H9 (cell line): ENCODE measurements around the gene ATP1A3. TPM values are rescaled to one million over a fixed set of nuclear protein-coding genes. Genes with fewer than 3 reads are reported as not detected.

ENCODE experiments used
- DNase-seq: peaks from one replicate; pipeline ENCODE4 v3.0.0-alpha.2; 2017
- H2AFZ ChIP-seq: one replicate; pipeline ENCODE4 v1.6.1; 2013; ENCODE audit warnings: mild to moderate bottlenecking, low read length, control low read depth, moderate library complexity
- H2AK5ac ChIP-seq: 2 replicates; pipeline ENCODE4 v1.6.1; 2013; ENCODE audit warnings: low read length, control low read depth, mixed read lengths; ENCODE audit not compliant: insufficient read length
- H2BK120ac ChIP-seq: one replicate; pipeline ENCODE4 v1.6.1; 2013; ENCODE audit warnings: low read depth, mild to moderate bottlenecking, low read length, control low read depth, inconsistent platforms; ENCODE audit not compliant: poor library complexity, severe bottlenecking
- H2BK12ac ChIP-seq: 2 replicates; pipeline ENCODE4 v1.6.1; 2013; ENCODE audit warnings: low read length, control low read depth, mixed read lengths, low read depth; ENCODE audit not compliant: insufficient read length
- H2BK15ac ChIP-seq: 2 replicates; pipeline ENCODE4 v1.6.1; 2013; ENCODE audit warnings: low read depth, low read length, control low read depth
- H2BK20ac ChIP-seq: one replicate; pipeline ENCODE4 v1.6.1; 2013; ENCODE audit warnings: low read depth, mild to moderate bottlenecking, low read length, control low read depth, inconsistent platforms; ENCODE audit not compliant: poor library complexity, severe bottlenecking
- H2BK5ac ChIP-seq: 2 replicates; pipeline ENCODE4 v1.6.1; 2013; ENCODE audit warnings: low read length, control low read depth, mixed read lengths; ENCODE audit not compliant: insufficient read length
- H3K14ac ChIP-seq: 2 replicates; pipeline ENCODE4 v1.6.1; 2013; ENCODE audit warnings: low read length, control low read depth; ENCODE audit not compliant: insufficient read depth
- H3K18ac ChIP-seq: 2 replicates; pipeline ENCODE4 v1.6.1; 2013; ENCODE audit warnings: low read depth, mild to moderate bottlenecking, mixed read lengths, low read length, control low read depth; ENCODE audit not compliant: insufficient read length
- H3K23ac ChIP-seq: 2 replicates; pipeline ENCODE4 v1.6.1; 2013; ENCODE audit warnings: low read length, control low read depth, mixed read lengths, low read depth; ENCODE audit not compliant: insufficient read length
- H3K23me2 ChIP-seq: 2 replicates; pipeline ENCODE4 v1.6.1; 2013; ENCODE audit warnings: low read depth, mild to moderate bottlenecking, mixed read lengths, low read length, control low read depth; ENCODE audit not compliant: insufficient read length, poor library complexity, severe bottlenecking
- H3K27ac ChIP-seq: 2 replicates; pipeline ENCODE4 v1.5.1; 2013; ENCODE audit warnings: low read length, control low read depth, mixed read lengths, low read depth; ENCODE audit not compliant: insufficient read length
- H3K27me3 ChIP-seq: 2 replicates; pipeline ENCODE4 v1.6.1; 2013; ENCODE audit warnings: low read length, control low read depth, inconsistent platforms; ENCODE audit not compliant: insufficient read depth
- H3K4ac ChIP-seq: 2 replicates; pipeline ENCODE4 v1.6.1; 2013; ENCODE audit warnings: low read depth, mild to moderate bottlenecking, control low read depth, inconsistent platforms, low read length, moderate library complexity
- H3K4me1 ChIP-seq: 2 replicates; pipeline ENCODE4 v1.6.1; 2013; ENCODE audit warnings: low read length, control low read depth, inconsistent platforms; ENCODE audit not compliant: insufficient read depth
- H3K4me2 ChIP-seq: 2 replicates; pipeline ENCODE4 v1.6.1; 2013; ENCODE audit warnings: low read length, control low read depth, mixed read lengths; ENCODE audit not compliant: insufficient read length, insufficient read depth
- H3K56ac ChIP-seq: 2 replicates; pipeline ENCODE4 v1.6.1; 2013; ENCODE audit warnings: low read depth, mild to moderate bottlenecking, mixed read lengths, low read length, control low read depth; ENCODE audit not compliant: insufficient read length
- H3K79me1 ChIP-seq: 2 replicates; pipeline ENCODE4 v1.6.1; 2013; ENCODE audit warnings: low read depth, mild to moderate bottlenecking, moderate library complexity, low read length, control low read depth, inconsistent platforms; ENCODE audit not compliant: insufficient read depth, poor library complexity, severe bottlenecking
- H3K79me2 ChIP-seq: 2 replicates; pipeline ENCODE4 v1.6.1; 2013; ENCODE audit warnings: low read length, control low read depth, inconsistent platforms; ENCODE audit not compliant: insufficient read depth
- H3K9ac ChIP-seq: 2 replicates; pipeline ENCODE4 v1.6.1; 2013; ENCODE audit warnings: low read length, control low read depth, mixed read lengths; ENCODE audit not compliant: insufficient read length; ENCODE audit errors: extremely low read depth
- H3K9me3 ChIP-seq: one replicate; pipeline ENCODE4 v1.6.1; 2013; ENCODE audit warnings: low read depth, low read length, inconsistent platforms; ENCODE audit not compliant: control insufficient read depth
- H3T11ph ChIP-seq: one replicate; pipeline ENCODE4 v1.6.1; 2013; ENCODE audit warnings: mild to moderate bottlenecking, low read length, control low read depth, inconsistent platforms
- H4K20me1 ChIP-seq: one replicate; pipeline ENCODE4 v1.6.1; 2013; ENCODE audit not compliant: control insufficient read depth, insufficient read length, insufficient read depth
- H4K5ac ChIP-seq: 2 replicates; pipeline ENCODE4 v1.6.1; 2013; ENCODE audit warnings: low read depth, mild to moderate bottlenecking, mixed read lengths, low read length, control low read depth; ENCODE audit not compliant: insufficient read length
- H4K8ac ChIP-seq: replicated peaks from 2 replicates; pipeline ENCODE4 v1.6.1; 2013; ENCODE audit warnings: low read length, control low read depth, mixed read lengths, low read depth; ENCODE audit not compliant: insufficient read length
- H4K91ac ChIP-seq: 2 replicates; pipeline ENCODE4 v1.6.1; 2013; ENCODE audit warnings: low read depth, mild to moderate bottlenecking, moderate library complexity, mixed read lengths, low read length, control low read depth; ENCODE audit not compliant: insufficient read length
- H3K27ac Mint-ChIP-seq, 3 experiments: 2 replicates in 2 of 3; 3 replicates in 1 of 3; pipeline ENCODE4 v1.8.0; 2020 to 2021; ENCODE audit warnings: mixed read lengths in 3 of 3, mild to moderate bottlenecking in 1 of 3, moderate library complexity in 1 of 3
- H3K27me3 Mint-ChIP-seq: 2 replicates; pipeline ENCODE4 v1.8.0; 2021; ENCODE audit warnings: low read depth, mild to moderate bottlenecking, moderate library complexity, mixed read lengths
- H3K36me3 Mint-ChIP-seq, 3 experiments: 2 replicates in 2 of 3; 3 replicates in 1 of 3; pipeline ENCODE4 v1.8.0; 2020 to 2021; ENCODE audit warnings: low read depth in 3 of 3, mixed read lengths in 3 of 3; ENCODE audit not compliant: insufficient read depth in 1 of 3
- H3K4me1 Mint-ChIP-seq, 2 experiments: 2 replicates each; pipeline ENCODE4 v1.8.0; 2020; ENCODE audit warnings: mixed read lengths in 2 of 2
- H3K4me3 Mint-ChIP-seq, 2 experiments: 2 replicates in 1 of 2; 3 replicates in 1 of 2; pipeline ENCODE4 v1.8.0; 2020 to 2021; ENCODE audit warnings: mild to moderate bottlenecking in 2 of 2, mixed read lengths in 2 of 2, moderate library complexity in 1 of 2
- H3K9me3 Mint-ChIP-seq, 2 experiments: 2 replicates in 1 of 2; 3 replicates in 1 of 2; pipeline ENCODE4 v1.8.0; 2020; ENCODE audit warnings: mild to moderate bottlenecking in 2 of 2, mixed read lengths in 2 of 2, moderate library complexity in 1 of 2
- CTCF ChIP-seq: fragments of 200-600 bp; sonication (generic); conservative IDR thresholded peaks from 3 replicates; pipeline ENCODE4 v1.8.0; 2021; ENCODE audit warnings: antibody characterized with exemption, mild to moderate bottlenecking
- WGBS: extraction: QIAGEN DNeasy Blood & Tissue Kit; methylation state at CpG from one replicate; pipeline ENCODE4 v1.1.7; 2013; ENCODE audit warnings: missing lambda C conversion rate, low lambda C conversion rate, mixed read lengths; ENCODE audit not compliant: insufficient read length; ENCODE audit errors: extremely low coverage; 5-methylcytosine and 5-hydroxymethylcytosine counted together
- total RNA-seq: library from RNA; stranded (reverse); gene quantifications from 2 replicates; pipeline ENCODE4 v1.2.1, GENCODE V29; 2021

The ATP1A3 gene
- total RNA-seq, 1 experiment from 2014 or later: 11.6 TPM

GRCh38 chr19:41971363-41971762 is 22.7 kb downstream of the ATP1A3 start:
- no peak overlapping the region for H3K27ac ChIP-seq
- no peak overlapping the region for H2BK15ac ChIP-seq
- no peak overlapping the region for H3K18ac ChIP-seq
- Mint-ChIP-seq H3K9me3 (no peaks in the 10 kb centered on the region), H3K4me3 (no peak overlapping the region; a peak in 1 of 5 replicates), H3K27me3 (no peaks in the 10 kb centered on the region; the same call in none of the 2 replicates), H3K36me3 (peaks cover 1 to 20% (median 7%) of the 10 kb centered on the region in 3 experiments; a peak in 5 of 7 replicates), H3K27ac (peak overlapping the region in 1 of 3 experiments; percentile 53; a peak in 1 of 7 replicates), H3K4me1 (peaks cover 0 to 4% of the 10 kb centered on the region in 2 experiments; a peak in 2 of 4 replicates)
- H2BK12ac ChIP-seq: no peak overlapping the region
- no peak for TF ChIP-seq CTCF
- H4K8ac ChIP-seq: no peak overlapping the region
- no peak overlapping the region for H3K9ac ChIP-seq
- no peak overlapping the region for H2BK20ac ChIP-seq
- DNase-seq: no peak
- no peak overlapping the region for H3K4me2 ChIP-seq
- no peaks in the 10 kb centered on the region for H4K20me1 ChIP-seq
- no peaks in the 10 kb centered on the region for H3K4me1 ChIP-seq
- H2AK5ac ChIP-seq: no peak overlapping the region
- H3K23me2 ChIP-seq: no peaks in the 10 kb centered on the region
- no peaks in the 10 kb centered on the region for H3K9me3 ChIP-seq
- H3K27me3 ChIP-seq: no peaks in the 10 kb centered on the region
- H3T11ph ChIP-seq: no peak overlapping the region
- H4K91ac ChIP-seq: no peak overlapping the region
- H2BK5ac ChIP-seq: no peak overlapping the region
- H2AFZ ChIP-seq: no peak overlapping the region
- H3K56ac ChIP-seq: no peak overlapping the region
- no peak overlapping the region for H3K4ac ChIP-seq
- WGBS: no CpG with 5 or more reads among the region's 11 CpGs
- H3K23ac ChIP-seq: no peak overlapping the region
- H2BK120ac ChIP-seq: no peak overlapping the region
- H3K79me1 ChIP-seq: no peaks in the 10 kb centered on the region
- H4K5ac ChIP-seq: no peak overlapping the region
- H3K79me2 ChIP-seq: no peaks in the 10 kb centered on the region
- no peak overlapping the region; the same call in 1 of the 2 replicates for H3K14ac ChIP-seq
